Left kidney (tissue), 2 donors: Measurements from ENCODE around the gene MAST1. TPM values are rescaled to one million over a fixed set of nuclear protein-coding genes. Genes with fewer than 3 reads are reported as not detected.
"Not testable (repeated sequence)": the region's sequence is repeated elsewhere in the genome, so short reads cannot be mapped to it uniquely, and the experiment has no call there.

Experiments
- DNase-seq: peaks from one replicate; pipeline ENCODE4 v3.0.0-alpha.2; 2013
- polyA plus RNA-seq: library from polyadenylated mRNA; unstranded; fragments of 120-200 nt; gene quantifications from one replicate; pipeline ENCODE4 v1.2.1, GENCODE V29; 2013; ENCODE audit not compliant: insufficient read length

The MAST1 gene
- polyA plus RNA-seq, 1 donor = 1.0 TPM

DNA sequence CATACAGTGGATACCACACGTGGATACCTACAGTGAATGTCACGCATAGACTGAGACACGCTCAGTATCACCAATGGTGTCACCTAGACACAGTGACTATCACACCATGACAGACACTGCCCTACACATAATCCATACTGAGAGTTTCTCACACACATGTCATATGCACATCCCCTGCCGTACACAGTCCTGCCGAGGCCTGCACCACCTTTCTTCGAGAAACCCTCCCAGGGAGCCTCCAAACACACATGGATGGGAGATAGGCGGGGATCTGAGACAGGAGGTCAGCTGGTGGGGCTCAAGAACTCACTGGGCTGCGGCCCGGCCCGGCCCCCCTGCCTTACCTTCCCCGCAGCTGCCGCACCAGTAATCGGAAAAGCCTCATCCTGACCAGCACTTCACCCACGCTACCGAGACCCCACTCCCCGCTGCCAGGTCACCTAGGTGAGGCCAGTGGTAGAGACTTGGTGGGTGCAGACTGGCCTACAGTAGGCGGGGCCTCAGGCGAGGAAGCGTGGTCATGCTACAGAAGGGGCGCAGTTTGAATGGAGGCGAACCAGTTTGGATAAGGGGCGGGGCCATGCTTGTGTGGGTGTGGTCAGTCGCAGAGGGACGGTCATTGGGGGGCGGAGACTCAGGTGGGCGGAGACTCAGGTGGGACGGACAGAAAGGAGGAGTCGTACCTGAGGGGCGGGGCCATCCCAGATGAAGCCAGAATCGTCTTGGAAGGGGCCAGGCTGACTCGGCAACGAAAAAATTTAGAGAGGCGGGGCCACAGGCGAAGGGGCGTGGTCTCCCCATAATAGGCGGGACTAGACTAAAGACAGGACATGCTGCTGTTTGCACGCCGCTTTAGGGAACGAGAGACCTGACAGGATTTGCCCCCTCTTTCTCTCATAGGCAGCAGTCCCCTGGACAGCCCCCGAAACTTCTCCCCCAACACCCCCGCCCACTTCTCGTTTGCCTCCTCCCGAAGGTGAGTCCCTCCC is 2.1 kb downstream of the MAST1 start:
- peak; percentile 46 for DNase-seq

DNA sequence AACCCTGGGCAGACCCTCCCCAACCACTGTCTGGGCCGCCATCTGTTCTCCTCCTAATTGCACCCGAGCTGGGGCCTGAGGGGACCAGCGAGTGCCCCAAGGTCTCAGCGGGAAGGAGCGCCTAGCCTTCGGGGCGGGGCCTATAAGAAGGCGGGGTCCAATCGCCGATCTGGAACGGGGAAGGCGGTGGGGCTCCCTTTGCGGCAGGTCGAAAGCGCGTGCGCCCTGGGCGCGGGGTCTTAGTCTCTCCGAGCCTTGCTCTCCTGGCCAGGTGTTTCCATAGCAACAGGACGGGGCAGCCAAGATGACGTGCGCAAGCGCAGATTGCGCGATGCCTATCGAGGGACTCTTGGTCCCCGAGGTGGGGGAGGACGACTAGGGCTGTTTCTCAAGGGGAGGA is 2.8 kb downstream of the MAST1 start:
- DNase-seq = no peak

DNA sequence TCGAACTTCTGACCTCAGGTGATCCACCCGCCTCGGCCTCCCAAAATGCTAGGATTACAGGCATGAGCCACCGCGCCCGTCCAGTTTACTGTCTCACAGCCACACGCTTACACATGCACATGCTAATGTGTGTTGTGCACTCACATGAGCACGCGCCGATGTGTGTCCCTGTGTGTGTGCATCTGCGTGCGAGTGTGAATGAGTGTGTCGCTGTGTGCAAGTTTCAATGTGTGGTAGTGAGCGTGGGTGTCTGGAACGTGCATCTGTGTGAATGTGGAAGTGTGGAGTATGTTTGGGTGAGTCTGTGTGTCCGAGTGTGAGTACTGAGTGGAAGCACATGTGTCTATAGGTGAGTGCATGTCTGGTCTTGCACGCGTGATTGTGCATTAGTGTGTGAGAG is 4.2 kb downstream of the MAST1 start:
- DNase-seq = no peak

DNA sequence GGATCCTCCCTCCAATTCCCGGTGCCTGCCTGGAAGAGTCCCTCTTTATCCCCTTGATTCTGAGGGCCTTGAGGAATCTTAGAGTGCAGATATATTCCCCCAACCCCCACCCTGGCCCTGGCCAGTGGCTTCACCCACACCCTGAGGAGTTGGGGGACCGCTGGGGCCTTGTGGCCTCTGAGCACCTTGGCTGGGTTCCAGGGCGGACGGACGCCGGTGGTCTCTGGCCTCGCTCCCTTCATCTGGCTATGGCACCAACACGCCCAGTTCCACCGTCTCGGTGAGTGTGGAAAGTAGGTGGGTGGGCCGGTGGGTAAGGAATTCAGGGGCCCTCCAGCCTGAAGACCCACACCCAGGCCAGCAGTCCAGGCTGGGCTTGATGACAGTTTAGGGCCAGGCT is 5.0 kb downstream of the MAST1 start:
- DNase-seq = no peak

DNA sequence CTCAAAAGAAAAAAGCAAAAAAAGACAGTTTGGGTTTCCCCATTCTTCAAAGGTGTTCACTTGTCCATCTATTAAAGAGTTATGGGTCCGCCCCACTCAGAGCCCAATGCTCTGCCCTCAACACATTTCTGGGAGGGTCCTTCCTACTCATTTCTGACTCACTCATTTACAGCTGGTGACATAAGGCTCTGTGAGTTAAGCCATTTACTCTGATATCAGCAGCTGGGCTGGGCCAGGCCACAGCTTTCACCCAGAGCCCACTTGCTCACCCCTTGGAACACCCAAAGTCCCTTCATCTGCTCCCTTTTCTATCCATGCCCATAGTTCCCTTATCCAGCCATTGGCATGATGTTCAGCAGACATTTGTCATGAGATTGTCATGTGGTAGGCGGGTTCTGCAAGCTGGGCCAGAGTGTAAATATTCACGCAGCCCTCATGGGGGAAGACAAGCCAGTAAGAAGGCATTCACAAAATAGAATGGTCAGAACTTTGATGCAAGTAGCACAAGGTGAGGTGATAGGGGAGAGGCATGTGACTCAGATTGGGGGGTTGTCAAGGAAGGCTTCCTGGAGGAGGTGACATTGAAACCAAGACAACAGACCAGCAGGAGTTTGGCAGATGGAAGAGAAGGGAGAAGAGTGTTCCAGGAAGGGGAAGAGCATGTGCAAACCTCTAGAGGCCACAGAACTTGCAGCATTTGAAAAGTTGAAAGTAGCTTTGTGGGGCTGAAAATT is 5.9 kb downstream of the MAST1 start:
- DNase-seq = no peak

DNA sequence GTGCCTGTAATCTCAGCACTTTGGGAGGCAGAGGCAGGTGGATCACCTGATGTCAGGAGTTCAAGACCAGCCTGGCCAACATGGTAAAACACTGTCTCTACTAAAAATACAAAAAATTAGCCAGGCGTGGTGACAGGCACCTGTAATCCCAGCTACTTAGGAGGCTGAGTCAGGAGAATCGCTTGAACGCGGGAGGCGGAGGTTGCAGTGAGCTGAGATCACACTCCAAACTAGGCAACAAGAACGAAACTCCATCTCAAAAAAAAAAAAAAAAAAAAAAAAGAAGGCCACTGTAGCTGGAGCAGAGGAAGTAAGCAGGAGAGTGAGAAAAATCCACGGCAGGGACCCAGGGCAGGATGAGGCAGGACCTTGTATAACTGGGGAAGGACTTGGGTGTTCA is 8.3 kb downstream of the MAST1 start:
- DNase-seq = not testable (repeated sequence)

DNA sequence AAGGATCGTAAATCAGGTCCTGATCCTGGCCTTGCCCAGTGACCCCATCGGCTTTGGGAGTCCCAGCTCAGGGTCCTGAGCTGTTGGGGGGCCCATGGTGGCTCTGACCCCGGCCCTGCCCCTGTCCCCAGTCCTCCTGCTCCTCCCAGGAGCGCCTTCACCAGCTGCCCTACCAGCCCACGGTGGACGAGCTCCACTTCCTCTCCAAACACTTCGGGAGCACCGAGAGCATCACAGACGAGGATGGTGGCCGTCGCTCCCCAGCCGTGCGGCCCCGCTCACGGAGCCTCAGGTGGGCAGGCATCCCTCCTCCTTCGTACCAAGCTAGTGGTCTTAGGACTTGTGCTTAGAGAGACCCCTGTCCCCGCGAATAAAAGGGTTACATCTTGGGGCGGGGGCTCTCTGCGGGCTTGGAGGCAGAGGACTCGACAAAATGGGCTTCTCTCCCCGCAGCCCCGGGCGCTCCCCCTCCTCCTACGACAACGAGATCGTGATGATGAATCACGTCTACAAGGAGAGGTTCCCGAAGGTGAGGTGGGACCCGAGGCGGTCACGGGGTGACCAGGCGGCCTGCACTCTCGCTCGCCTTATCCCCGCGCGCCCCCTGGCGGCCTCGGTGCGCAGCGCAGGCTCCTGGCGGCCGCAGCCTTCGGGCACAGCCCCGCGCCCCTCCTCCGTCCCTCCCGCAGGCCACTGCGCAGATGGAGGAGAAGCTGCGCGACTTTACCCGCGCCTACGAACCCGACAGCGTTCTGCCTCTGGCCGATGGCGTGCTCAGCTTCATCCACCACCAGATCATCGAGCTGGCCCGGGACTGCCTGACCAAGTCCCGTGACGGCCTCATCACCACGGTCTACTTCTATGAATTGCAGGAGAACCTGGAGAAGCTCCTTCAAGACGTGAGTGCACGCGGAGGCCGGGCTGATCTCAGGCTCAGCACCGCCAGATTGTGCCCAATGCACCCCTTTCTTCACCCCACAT is 9.1 kb downstream of the MAST1 start:
- peak; percentile 79 for DNase-seq

DNA sequence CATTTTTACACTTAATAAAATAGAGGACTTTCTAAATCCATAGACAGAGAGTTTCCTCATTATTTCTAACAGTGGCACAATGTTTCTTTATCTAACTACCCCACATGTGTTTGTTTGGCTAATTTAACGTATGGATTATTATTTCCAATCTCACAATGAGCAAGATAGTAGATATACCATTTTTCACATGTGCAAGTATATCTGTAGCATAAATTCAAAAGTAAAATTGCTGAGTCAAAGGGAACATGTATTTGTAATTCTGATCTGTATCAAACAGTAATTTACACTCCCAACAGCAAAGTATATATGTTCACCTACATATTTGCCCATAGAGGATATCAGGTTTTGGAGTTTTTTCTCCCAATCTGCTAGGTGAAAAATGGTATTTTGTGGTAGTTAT is 18.3 kb downstream of the MAST1 start:
- DNase-seq = no peak

DNA sequence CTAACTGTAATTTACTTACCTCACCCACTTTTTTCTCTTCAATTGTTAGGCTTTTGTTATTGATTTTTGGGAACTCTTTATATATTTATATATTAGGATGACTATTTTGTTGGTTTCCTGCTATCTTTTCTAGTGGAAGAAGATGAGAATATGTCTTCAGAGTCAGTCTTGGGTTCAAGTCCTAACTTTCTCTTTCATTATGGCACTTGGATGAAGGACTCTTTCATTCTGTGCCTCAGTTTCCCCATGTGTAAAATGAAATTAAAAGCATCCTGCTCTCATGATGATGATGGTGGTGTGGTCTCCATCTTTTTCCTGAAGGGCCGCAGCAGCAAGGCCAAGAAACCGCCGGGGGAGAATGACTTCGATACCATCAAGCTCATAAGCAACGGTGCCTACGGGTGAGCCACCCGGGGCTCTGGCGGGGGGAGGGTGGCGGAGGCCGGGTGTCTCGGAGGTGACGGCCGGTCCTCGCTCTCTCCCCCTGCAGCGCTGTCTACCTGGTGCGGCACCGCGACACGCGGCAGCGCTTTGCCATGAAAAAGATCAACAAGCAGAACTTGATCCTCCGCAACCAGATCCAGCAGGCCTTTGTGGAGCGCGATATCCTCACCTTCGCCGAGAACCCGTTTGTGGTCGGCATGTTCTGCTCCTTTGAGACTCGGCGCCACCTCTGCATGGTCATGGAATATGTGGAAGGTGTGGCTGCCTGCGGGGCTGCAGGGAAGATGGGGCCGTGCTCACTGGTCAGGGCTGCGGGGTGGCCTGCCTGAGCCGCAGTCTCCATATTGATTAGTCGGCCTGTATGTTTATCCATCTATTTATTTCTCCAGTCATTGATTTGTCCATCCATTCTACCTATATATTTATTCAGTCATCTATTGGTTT is 20.0 kb downstream of the MAST1 start:
- DNase-seq = no peak

DNA sequence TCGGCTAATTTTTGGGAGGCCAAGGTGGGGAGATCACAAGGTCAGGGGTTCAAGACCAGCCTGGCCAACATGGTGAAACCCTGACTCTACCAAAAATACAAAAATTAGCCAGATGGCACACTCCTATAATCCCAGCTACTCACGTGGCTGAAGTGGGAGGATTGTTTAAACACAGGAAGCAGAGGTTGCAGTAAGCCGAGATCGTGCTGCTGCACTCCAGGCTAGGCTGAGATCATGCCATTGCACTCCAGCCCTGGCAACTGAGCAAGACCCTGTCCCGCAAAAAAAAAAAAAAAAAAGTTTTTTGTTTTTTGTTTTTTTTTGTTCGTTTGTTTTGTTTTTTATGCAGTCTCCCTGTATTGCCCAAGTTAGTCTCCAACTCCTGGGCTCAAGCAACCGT is 21.2 kb downstream of the MAST1 start:
- DNase-seq = no peak

DNA sequence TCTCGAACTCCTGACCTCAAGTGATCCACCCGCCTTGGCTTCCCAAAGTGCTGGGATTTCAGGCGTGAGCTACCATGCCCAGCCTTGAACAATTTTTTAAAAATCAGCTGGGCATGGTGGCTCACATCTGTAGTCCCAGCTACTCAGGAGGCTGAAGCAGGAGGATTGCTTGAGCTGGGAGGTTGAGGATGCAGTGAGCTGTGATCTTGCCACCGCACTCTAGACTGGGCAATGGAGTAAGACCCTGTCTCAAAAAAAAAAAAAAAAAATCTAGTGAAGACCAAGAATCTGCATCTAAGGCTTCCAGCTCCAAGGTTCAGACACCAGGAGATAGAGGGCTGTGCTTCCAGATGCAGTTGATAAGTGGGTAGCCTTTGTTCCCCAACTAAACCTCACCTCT is 25.8 kb downstream of the MAST1 start:
- DNase-seq = no peak

DNA sequence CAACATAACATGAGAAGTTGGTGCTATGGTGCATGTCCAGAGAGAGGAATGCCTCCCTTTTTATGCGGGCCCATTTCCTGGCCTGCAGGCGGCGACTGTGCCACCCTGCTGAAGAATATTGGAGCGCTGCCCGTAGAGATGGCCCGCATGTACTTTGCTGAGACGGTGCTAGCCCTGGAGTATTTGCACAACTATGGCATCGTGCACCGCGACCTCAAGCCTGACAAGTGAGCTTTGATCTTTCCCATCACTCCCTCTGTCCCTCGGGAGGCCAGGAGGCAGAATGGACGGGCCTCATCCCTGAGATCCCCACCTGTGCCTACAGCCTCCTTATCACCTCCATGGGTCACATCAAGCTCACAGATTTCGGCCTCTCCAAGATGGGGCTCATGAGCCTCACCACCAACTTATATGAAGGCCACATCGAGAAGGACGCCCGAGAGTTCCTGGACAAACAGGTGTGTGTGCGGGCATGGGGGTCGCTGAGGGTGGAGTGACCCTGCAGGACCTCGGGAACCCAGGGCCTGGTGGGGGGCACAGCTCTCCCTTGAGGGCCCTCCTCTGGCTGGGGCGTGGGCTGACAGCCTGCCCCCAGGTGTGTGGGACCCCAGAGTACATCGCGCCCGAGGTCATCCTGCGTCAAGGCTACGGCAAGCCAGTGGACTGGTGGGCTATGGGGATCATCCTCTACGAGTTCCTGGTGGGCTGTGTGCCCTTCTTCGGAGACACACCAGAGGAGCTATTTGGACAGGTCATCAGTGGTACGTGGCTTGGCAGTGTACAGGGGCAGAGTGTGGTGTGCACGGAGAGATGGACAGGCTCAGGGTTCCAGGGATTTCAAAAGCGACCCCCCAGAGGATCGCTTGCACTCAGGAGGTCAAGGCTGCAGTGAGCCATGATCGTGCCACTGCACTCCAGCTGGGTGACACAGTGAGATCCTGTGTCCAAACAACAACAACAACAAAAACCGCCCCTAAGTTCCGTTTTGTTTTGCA is 26.7 kb downstream of the MAST1 start:
- DNase-seq = no peak

DNA sequence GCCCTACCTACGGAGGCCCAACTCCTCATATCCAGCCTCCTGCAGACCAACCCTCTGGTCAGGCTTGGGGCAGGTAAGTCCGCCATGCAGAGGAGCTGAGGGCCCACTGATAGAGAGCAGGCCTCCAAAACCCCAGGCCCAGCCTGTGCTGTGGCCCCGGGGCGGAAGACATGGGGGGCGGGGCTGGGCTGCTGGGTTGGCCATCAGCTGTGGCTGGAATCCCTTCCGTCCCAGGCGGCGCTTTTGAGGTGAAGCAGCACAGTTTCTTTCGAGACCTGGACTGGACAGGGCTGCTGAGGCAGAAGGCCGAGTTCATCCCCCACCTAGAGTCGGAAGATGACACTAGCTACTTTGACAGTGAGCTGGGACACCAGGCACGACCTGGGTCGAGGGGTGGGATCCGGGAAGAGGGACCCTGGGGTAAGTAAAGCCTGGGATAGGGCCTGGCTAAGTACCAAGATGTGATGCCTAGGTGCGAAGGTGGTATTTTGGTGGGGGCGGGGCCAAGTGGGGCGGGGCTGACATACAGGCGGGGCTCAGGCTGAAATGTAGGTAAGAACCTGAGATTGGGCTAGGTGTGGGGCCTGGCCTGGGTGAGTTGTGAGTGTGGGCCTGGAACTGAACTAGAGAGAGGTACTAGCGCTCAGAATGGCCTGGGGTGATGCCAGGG is 27.6 kb downstream of the MAST1 start:
- DNase-seq = no peak

DNA sequence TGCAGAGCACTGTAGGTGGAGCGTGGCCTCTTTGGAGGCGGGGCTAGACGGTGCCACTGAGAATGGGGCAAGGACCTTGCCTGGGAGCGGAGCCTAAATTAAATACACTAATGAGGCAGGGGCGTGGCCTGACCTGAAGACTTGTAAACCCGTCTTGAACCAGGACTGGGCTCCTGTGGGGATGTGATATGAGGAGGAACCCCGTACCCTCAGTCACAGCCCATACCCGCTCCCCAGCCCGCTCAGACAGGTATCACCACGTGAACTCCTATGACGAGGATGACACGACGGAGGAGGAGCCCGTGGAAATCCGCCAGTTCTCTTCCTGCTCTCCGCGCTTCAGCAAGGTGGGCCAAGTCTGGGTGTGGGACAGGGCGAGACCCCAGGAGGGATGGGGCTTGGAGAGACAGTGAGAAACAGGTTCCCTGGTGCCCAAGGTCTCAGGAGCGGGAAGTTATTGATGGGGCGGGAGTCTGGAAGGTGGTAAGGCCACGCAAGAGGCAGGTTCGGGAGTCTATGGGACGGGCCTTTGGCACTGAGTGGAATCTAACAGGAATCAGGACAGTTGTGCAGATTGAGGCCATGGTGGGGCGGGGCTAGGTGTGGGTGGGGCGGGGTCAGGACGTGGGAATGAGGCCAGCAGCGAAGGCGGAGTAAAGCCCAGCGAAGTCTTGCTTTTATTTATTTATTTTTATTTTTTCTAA is 28.3 kb downstream of the MAST1 start:
- DNase-seq = no peak

DNA sequence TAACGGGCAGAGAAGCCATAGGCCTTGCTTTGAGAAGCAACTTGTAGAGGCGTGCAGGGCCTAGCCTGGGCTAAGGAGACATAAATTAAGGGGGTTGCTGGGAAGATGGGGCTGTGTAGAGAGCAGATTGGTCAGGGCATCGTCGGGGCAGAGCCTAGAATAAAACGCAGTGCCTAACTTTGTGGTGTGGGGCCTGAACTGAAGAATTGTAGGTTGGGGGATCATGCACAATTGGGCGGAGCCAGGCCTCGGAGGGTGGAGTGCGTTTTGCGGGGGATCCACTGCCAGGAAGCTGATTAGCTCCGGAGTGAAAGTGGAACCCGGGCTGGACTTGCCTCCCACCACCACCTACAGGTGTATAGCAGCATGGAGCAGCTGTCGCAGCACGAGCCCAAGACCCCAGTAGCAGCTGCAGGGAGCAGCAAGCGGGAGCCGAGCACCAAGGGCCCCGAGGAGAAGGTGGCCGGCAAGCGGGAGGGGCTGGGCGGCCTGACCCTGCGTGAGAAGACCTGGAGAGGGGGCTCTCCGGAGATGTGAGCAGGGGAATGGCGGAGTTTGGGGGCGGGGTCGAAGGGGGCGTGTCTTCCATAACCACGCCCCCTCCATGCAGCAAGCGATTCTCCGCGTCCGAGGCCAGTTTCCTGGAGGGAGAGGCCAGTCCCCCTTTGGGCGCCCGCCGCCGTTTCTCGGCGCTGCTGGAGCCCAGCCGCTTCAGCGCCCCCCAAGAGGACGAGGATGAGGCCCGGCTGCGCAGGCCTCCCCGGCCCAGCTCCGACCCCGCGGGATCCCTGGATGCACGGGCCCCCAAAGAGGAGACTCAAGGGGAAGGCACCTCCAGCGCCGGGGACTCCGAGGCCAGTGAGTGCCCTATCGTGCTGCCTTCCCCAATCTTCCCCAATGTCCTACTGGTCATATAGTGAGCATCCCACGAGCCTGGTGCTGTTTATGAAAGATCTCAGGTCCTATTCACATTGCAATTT is 29.1 kb downstream of the MAST1 start:
- DNase-seq = peak; percentile 82

DNA sequence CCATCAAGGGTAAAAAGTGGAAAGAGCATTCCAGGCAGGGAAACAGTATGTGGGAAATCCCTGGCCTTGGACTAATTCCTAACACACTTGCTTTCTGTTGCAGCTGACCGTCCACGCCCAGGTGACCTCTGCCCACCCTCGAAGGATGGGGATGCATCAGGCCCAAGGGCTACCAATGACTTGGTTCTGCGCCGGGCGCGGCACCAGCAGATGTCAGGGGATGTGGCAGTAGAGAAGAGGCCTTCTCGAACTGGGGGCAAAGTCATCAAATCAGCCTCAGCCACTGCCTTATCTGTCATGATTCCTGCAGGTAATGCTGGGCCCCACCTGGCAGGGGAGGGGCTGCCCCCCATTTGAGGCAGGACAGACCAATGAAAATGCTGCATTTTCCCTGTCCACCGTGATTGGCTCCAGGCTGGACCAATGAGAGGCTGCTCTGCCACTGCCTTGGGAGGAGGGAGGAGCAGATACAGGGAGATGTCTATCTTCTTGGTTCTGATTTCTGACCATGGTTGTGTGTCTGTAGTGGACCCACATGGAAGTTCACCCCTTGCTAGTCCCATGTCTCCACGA is 30.3 kb downstream of the MAST1 start:
- no peak for DNase-seq

DNA sequence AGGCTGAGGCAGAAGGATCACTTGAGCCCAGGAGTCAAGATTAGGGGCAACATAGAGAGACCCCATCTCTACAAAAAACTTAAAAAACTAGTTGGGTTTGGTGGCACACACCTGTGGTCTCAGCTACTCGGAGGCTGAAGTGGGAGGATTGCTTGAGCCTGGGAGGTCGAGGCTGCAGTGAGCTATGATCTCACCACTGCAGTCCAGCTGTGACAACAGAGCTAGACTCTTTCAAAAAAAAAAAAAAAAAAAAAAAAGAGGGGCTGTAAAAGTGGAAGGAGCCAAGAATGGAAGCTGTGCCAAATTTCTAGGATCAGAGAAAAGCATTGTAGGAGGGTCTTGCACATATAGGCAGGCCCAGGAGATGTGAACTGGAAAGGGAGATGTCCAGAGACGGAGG is 33.4 kb downstream of the MAST1 start:
- DNase-seq = no peak
